Uterus (tissue), 4 donors: ENCODE measurements around the gene TMEM203. TPM values are rescaled to one million over a fixed set of nuclear protein-coding genes. Genes with fewer than 3 reads are reported as not detected.

ENCODE experiments used
- DNase-seq, 2 donors: peaks; one replicate each; pipeline ENCODE4 v3.0.0-alpha.2; 2019 to 2020
- H3K27ac ChIP-seq, 2 donors: fragments of 200-600 bp; sonication (generic); 1 replicate in 1 of 2; 2 replicates in 1 of 2; pipeline ENCODE4 v1.5.1; 2016 to 2018
- H3K27me3 ChIP-seq, 2 donors: fragments of 200-600 bp; sonication (generic); one replicate each; pipeline ENCODE4 v1.5.1; 2018 to 2019; ENCODE audit warnings: control low read depth in 1 of 2
- H3K36me3 ChIP-seq, 2 donors: fragments of 200-600 bp; sonication (generic); one replicate each; pipeline ENCODE4 v1.5.1; 2019; ENCODE audit warnings: control low read depth in 1 of 2
- H3K4me1 ChIP-seq, 2 donors: fragments of 200-600 bp; sonication (generic); one replicate each; pipeline ENCODE4 v1.5.1; 2018 to 2019; ENCODE audit warnings: control low read depth in 1 of 2
- H3K4me3 ChIP-seq, 2 donors: fragments of 200-600 bp; sonication (generic); 1 replicate in 1 of 2; 2 replicates in 1 of 2; pipeline ENCODE4 v1.5.1; 2018 to 2019; ENCODE audit warnings: mild to moderate bottlenecking in 1 of 2
- H3K9me3 ChIP-seq, 2 donors: fragments of 200-600 bp; sonication (generic); one replicate each; pipeline ENCODE4 v1.5.1; 2019; ENCODE audit warnings: control low read depth in 1 of 2
- CTCF ChIP-seq, 4 experiments: fragments of 200-600 bp in 2 of 4; fragments of 450-650 bp in 2 of 4; sonication (generic) in 2 of 4; IDR thresholded peaks; one replicate each; pipeline ENCODE4 v1.5.1; 2016 to 2019; ENCODE audit warnings: antibody characterized with exemption in 4 of 4, mild to moderate bottlenecking in 2 of 4, moderate library complexity in 1 of 4
- POLR2A ChIP-seq, 2 donors: fragments of 450-650 bp; IDR thresholded peaks; one replicate each; pipeline ENCODE4 v1.6.1; 2016; ENCODE audit warnings: antibody characterized with exemption in 2 of 2, mild to moderate bottlenecking in 1 of 2, moderate library complexity in 1 of 2
- intact Hi-C: fragments of 100-400 bp; cut with DNase I; formaldehyde crosslinking; loops from one replicate; pipeline ENCODE4 v1.15.1; 2023; ENCODE audit warnings: low total_unique reads
- total RNA-seq, 4 donors: library from RNA; depleted of rRNA in 3 of 4; stranded (reverse); fragments of >200 nt in 3 of 4; gene quantifications; one replicate each; pipeline versions ENCODE4 v1.1.0 to v1.2.4, GENCODE V29; 2014 to 2023
- donor health status: DM: yes; HTN: yes; CAD: no.

Gene TMEM203
- total RNA-seq, 4 donors from 2014 or later: 33.2 to 53.3 (median 38.7) TPM

- Histone ChIP-seq H3K4me1 (peaks cover 0 to 11% of the 10 kb centered on the region in 2 donors), H3K27me3 (peaks cover 9 to 24% of the 10 kb centered on the region in 2 donors), H3K27ac (no peak overlapping the region), H3K9me3 (no peaks in the 10 kb centered on the region), H3K36me3 (no peaks in the 10 kb centered on the region), H3K4me3 (no peak overlapping the region)
- TF ChIP-seq POLR2A (IDR thresholded peaks at IDR 0.05) (no peak), CTCF (IDR thresholded peaks at IDR 0.05) (no peak)
- intact Hi-C loops: loop anchor here (10.0 kb wide), 1 partner anchor 112 kb away; the partner anchor contains the start of gene DPP7
- DNase-seq: no peak
Measured at GRCh38 chr9:137226338-137227053, 21.0 kb upstream of the TMEM203 start.

- no peak for DNase-seq
- H3K36me3 ChIP-seq: no peaks in the 10 kb centered on the region
- H3K27me3 ChIP-seq: peaks cover 9 to 24% of the 10 kb centered on the region in 2 donors
- no peak overlapping the region for H3K27ac ChIP-seq
- peaks cover 0 to 13% of the 10 kb centered on the region in 2 donors for H3K4me1 ChIP-seq
- H3K4me3 ChIP-seq: no peak overlapping the region
- no peaks in the 10 kb centered on the region for H3K9me3 ChIP-seq
- intact Hi-C loops: loop anchor here (10.0 kb wide), 1 partner anchor 111 kb away; the partner anchor contains the start of gene DPP7
- TF ChIP-seq CTCF (IDR thresholded peaks at IDR 0.05) (no peak), POLR2A (IDR thresholded peaks at IDR 0.05) (no peak)
Measured at GRCh38 chr9:137225699-137226331, 20.4 kb upstream of the TMEM203 start.

GRCh38 chr9:137224830-137225694 lies 19.6 kb upstream of the TMEM203 start, which contains the start of gene CYSRT1:
TSS of gene CYSRT1 (plus strand) at chr9:137225174. CDS start at chr9:137225622, 448 bp downstream.
- no peaks in the 10 kb centered on the region for H3K9me3 ChIP-seq
- H3K27ac ChIP-seq: peak within 1 kb of the TSS; percentile 76 to 90
- DNase-seq: no peak
- H3K27me3 ChIP-seq: peaks cover 9 to 20% of the 10 kb centered on the region in 2 donors
- peaks cover 0 to 13% of the 10 kb centered on the region in 2 donors for H3K4me1 ChIP-seq
- no peaks in the 10 kb centered on the region for H3K36me3 ChIP-seq
- peak within 1 kb of the TSS; percentile 58 to 63 for H3K4me3 ChIP-seq
- intact Hi-C loops: loop anchor here (10.0 kb wide), 1 partner anchor 110 kb away; the partner anchor contains the start of gene DPP7
- TF ChIP-seq CTCF (IDR thresholded peaks at IDR 0.05) (no peak), POLR2A (IDR thresholded peaks at IDR 0.05) (no peak)

- peak; percentile 98 to 99 for DNase-seq
- Histone ChIP-seq H3K4me1 (peaks cover 0 to 13% of the 10 kb centered on the region in 2 donors), H3K4me3 (peak overlapping the region; percentile 58 to 63), H3K27ac (peak overlapping the region; percentile 76 to 90), H3K27me3 (peaks cover 3 to 4% of the 10 kb centered on the region in 2 donors), H3K9me3 (no peaks in the 10 kb centered on the region), H3K36me3 (no peaks in the 10 kb centered on the region)
- intact Hi-C loops: loop anchor here (10.0 kb wide), 1 partner anchor 109 kb away; the partner anchor contains the start of gene DPP7
- TF ChIP-seq CTCF (IDR thresholded peaks at IDR 0.05) (peak in 1 of 4 experiments; percentile 38), POLR2A (IDR thresholded peaks at IDR 0.05) (peak; percentile 13 to 67)
Measured at GRCh38 chr9:137223078-137223970, 17.9 kb upstream of the TMEM203 start.
